Right lobe of liver (tissue), 6 donors: ENCODE measurements around the gene FAM163A. TPM values are rescaled to one million over a fixed set of nuclear protein-coding genes. Genes with fewer than 3 reads are reported as not detected.

ENCODE experiments used
- ATAC-seq, 4 donors: fragments of 200-7000 bp; cut with Tn5 transposase; one replicate each; pipeline ENCODE4 v1.9.1; 2020; ENCODE audit warnings: mild to moderate bottlenecking in 4 of 4, moderate library complexity in 4 of 4
- DNase-seq, 3 donors: peaks; one replicate each; pipeline ENCODE4 v3.0.0-alpha.2; 2020
- H3K27ac ChIP-seq, 3 donors: fragments of 200-600 bp; one replicate each; pipeline ENCODE4 v1.8.0; 2022
- H3K27me3 ChIP-seq, 2 donors: fragments of 200-600 bp; one replicate each; pipeline ENCODE4 v1.8.0; 2022
- H3K36me3 ChIP-seq, 4 donors: fragments of 200-600 bp; sonication (generic) in 1 of 4; one replicate each; pipeline versions ENCODE4 v1.5.1 to v1.8.0; 2017 to 2022; ENCODE audit warnings: control low read depth in 1 of 4
- H3K4me1 ChIP-seq, 4 donors: fragments of 200-600 bp; sonication (generic) in 1 of 4; one replicate each; pipeline versions ENCODE4 v1.5.1 to v1.8.0; 2017 to 2022; ENCODE audit warnings: control low read depth in 1 of 4
- H3K4me3 ChIP-seq, 3 donors: fragments of 200-600 bp; one replicate each; pipeline ENCODE4 v1.8.0; 2022
- H3K9me3 ChIP-seq, 4 donors: fragments of 200-600 bp; sonication (generic) in 1 of 4; one replicate each; pipeline versions ENCODE4 v1.5.1 to v1.8.0; 2017 to 2022; ENCODE audit warnings: control low read depth in 1 of 4
- CTCF ChIP-seq, 4 donors: fragments of 200-600 bp in 3 of 4; fragments of 450-650 bp in 1 of 4; IDR thresholded peaks; one replicate each; pipeline versions ENCODE4 v1.5.1 to v1.8.0; 2016 to 2022; ENCODE audit warnings: antibody characterized with exemption in 4 of 4, mild to moderate bottlenecking in 2 of 4
- POLR2A ChIP-seq: fragments of 450-650 bp; IDR thresholded peaks from one replicate; pipeline ENCODE4 v1.6.1; 2017; ENCODE audit warnings: antibody characterized with exemption, mild to moderate bottlenecking
- WGBS: methylation state at CpG from one replicate; pipeline ENCODE4 v1.1.6; 2018; ENCODE audit warnings: low coverage, low lambda C conversion rate; ENCODE audit not compliant: insufficient coverage; ENCODE audit errors: missing lambda C conversion rate; 5-methylcytosine and 5-hydroxymethylcytosine counted together
- intact Hi-C, 2 donors: fragments of 100-400 bp; cut with DNase I; formaldehyde crosslinking; loops; one replicate each; pipeline versions ENCODE4 v1.11.2 to v1.14.1; 2022
- total RNA-seq, 6 experiments: library from RNA; depleted of rRNA in 2 of 6; stranded (reverse); fragments of >200 nt in 2 of 6; fragmentation: NEBNext Ultra II Directional in 3 of 6; extraction: Animal tissue kit (Norgen Biotek cat#: 25700) in 3 of 6; gene quantifications; one replicate each; pipeline versions ENCODE4 v1.1.0 to v1.2.4, GENCODE V29; 2016 to 2023
- donor health status: DM: no; HTN: yes; CAD: no.
- donor health status: DM: no; HTN: no; CAD: no.
- donor health status: DM: no; HTN: no; CAD: no.
- donor health status: DM: no; HTN: yes; CAD: no.
- donor health status: DM: no; HTN: yes; CAD: no.

Gene FAM163A
- total RNA-seq, 6 experiments from 2014 or later, result 0.07 to 0.12 (median 0.12) TPM; not detected in 3

- DNase-seq (no peak), ATAC-seq (no peak)
- WGBS, result 96% methylated on average over 3 of the region's 4 CpGs
- no peaks in the 10 kb centered on the region for H3K27me3 ChIP-seq
- H3K27ac ChIP-seq, result no peak overlapping the region
- TF ChIP-seq POLR2A (no peak), CTCF (IDR thresholded peaks at IDR 0.05) (no peak)
- H3K4me3 ChIP-seq, result no peak overlapping the region
- no peaks in the 10 kb centered on the region for H3K4me1 ChIP-seq
- intact Hi-C loops, result no loop called here
- no peaks in the 10 kb centered on the region for H3K9me3 ChIP-seq
- no peaks in the 10 kb centered on the region for H3K36me3 ChIP-seq
Measured at GRCh38 chr1:179773264-179773663, 30.2 kb downstream of the FAM163A start.

- no peak for ATAC-seq
- no peak for DNase-seq
- Histone ChIP-seq H3K27me3 (no peaks in the 10 kb centered on the region), H3K36me3 (no peaks in the 10 kb centered on the region), H3K27ac (no peak overlapping the region), H3K4me3 (no peak overlapping the region), H3K4me1 (no peaks in the 10 kb centered on the region), H3K9me3 (no peaks in the 10 kb centered on the region)
- intact Hi-C loops, result no loop called here
- no CpG with 5 or more reads among the region's 2 CpGs for WGBS
- TF ChIP-seq CTCF (IDR thresholded peaks at IDR 0.05) (no peak), POLR2A (no peak)
Measured at GRCh38 chr1:179774000-179774399, 30.9 kb downstream of the FAM163A start.

GRCh38 chr1:179774566-179774965 lies 31.5 kb downstream of the FAM163A start:
- Histone ChIP-seq H3K27ac (no peak overlapping the region), H3K9me3 (no peaks in the 10 kb centered on the region), H3K4me3 (no peak overlapping the region), H3K4me1 (no peaks in the 10 kb centered on the region), H3K27me3 (no peaks in the 10 kb centered on the region), H3K36me3 (no peaks in the 10 kb centered on the region)
- intact Hi-C loops, result no loop called here
- WGBS, result 65% methylated on average over 3 of the region's 8 CpGs
- no peak for DNase-seq
- no peak for ATAC-seq
- TF ChIP-seq POLR2A (no peak), CTCF (IDR thresholded peaks at IDR 0.05) (no peak)

- Histone ChIP-seq H3K4me1 (no peaks in the 10 kb centered on the region), H3K36me3 (no peaks in the 10 kb centered on the region), H3K4me3 (no peak overlapping the region), H3K27me3 (no peaks in the 10 kb centered on the region), H3K9me3 (no peaks in the 10 kb centered on the region), H3K27ac (no peak overlapping the region)
- WGBS, result 80% methylated on average over 6 of the region's 6 CpGs
- DNase-seq (no peak), ATAC-seq (no peak)
- intact Hi-C loops, result no loop called here
- TF ChIP-seq CTCF (IDR thresholded peaks at IDR 0.05) (no peak), POLR2A (no peak)
Measured at GRCh38 chr1:179775009-179775408, 31.9 kb downstream of the FAM163A start.

GRCh38 chr1:179776831-179777230 lies 33.7 kb downstream of the FAM163A start:
- H3K36me3 ChIP-seq, result no peaks in the 10 kb centered on the region
- ATAC-seq, result no peak
- no peak overlapping the region for H3K27ac ChIP-seq
- TF ChIP-seq CTCF (IDR thresholded peaks at IDR 0.05) (no peak), POLR2A (no peak)
- DNase-seq, result no peak
- intact Hi-C loops, result no loop called here
- H3K4me3 ChIP-seq, result no peak overlapping the region
- no peaks in the 10 kb centered on the region for H3K27me3 ChIP-seq
- WGBS, result 89% methylated on average over 2 of the region's 2 CpGs
- H3K9me3 ChIP-seq, result no peaks in the 10 kb centered on the region
- H3K4me1 ChIP-seq, result no peaks in the 10 kb centered on the region
